ENCODE results near the gene WDR7. TPM values are rescaled to one million over a fixed set of nuclear protein-coding genes. Genes with fewer than 3 reads are reported as not detected.

WDR7 gene
- total and polyA plus RNA-seq, 2 of the 4 experiments (the other 2 are of a cell fraction) = 3.7 to 23.3 TPM

DNA sequence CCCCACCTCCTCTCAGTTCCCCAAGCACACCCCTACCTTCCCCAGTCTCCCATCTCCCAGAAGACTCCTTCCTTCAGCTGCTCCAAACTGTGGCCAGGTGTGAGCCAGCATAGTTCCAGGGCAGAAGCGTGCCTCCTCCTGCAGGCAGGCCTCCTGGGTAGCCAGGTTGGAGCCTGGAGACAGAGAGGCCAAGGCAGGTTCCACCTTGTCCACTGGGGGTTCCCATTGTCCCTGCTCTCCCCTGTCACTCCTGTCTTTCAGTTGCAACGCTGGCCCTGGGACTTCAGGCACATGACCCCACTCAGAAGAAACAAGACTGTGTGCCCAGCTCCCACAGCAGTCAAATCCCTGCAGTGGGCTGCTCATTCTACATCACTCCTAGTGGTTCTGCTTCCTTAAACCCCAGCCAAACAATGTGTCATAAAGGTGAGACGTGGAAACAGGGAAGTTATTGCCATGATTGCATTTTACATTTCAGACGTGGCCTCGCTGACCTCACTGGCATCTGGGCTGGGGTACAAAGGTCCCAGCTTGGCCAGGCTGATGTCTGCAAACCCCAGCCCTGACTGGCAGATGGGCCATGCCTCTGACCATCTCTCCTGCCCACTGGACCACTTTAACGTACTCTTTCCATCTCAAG is 399.3 kb downstream of the WDR7 start:
- Histone ChIP-seq H2BK5ac (ENCODE audit: low read depth, low read length, poor library complexity, severe bottlenecking) (no peak overlapping the region), H3K56ac (ENCODE audit: extremely low read depth, insufficient read depth, low read length) (no peak overlapping the region), H3K4me2 (ENCODE audit: low read depth, low read length) (no peak overlapping the region), H3K9me1 (ENCODE audit: insufficient read depth, low read length) (no peaks in the 10 kb centered on the region), H4K5ac (ENCODE audit: low read depth, low read length) (no peak overlapping the region), H3K23ac (ENCODE audit: low read depth, low read length) (no peak overlapping the region), H3K14ac (replicated peaks; ENCODE audit: low read depth, low read length) (no peak overlapping the region), H3K36me3 (ENCODE audit: control insufficient read depth, insufficient read depth, low read length) (no peaks in the 10 kb centered on the region), H2BK15ac (ENCODE audit: low read depth, low read length) (no peak overlapping the region), H4K8ac (ENCODE audit: low read depth in 2 of 2, low read length in 2 of 2) (no peak overlapping the region), H3K4ac (ENCODE audit: low read depth, low read length) (no peak overlapping the region), H2BK120ac (ENCODE audit: low read depth, low read length) (no peak overlapping the region), H2AK5ac (ENCODE audit: low read depth, low read length) (no peak overlapping the region), H3K4me3 (ENCODE audit: insufficient read depth, low read depth, low read length) (no peak overlapping the region), H3K4me1 (ENCODE audit: control insufficient read depth, insufficient read depth, low read length) (no peaks in the 10 kb centered on the region), H4K91ac (ENCODE audit: insufficient read depth, low read depth, low read length) (no peak overlapping the region), H3K27ac (ENCODE audit: insufficient read depth, low read length) (no peak overlapping the region), H3K27me3 (ENCODE audit: control insufficient read depth, insufficient read depth, low read length) (peaks cover 4% of the 10 kb centered on the region), H4K20me1 (ENCODE audit: insufficient read depth, low read length) (no peaks in the 10 kb centered on the region), H3K79me1 (ENCODE audit: low read depth in 1 of 2, low read length in 2 of 2) (no peaks in the 10 kb centered on the region), H2BK20ac (ENCODE audit: low read depth, low read length) (no peak overlapping the region), H3K18ac (ENCODE audit: low read depth, low read length) (no peak overlapping the region), H3K9ac (ENCODE audit: low read depth, low read length) (no peak overlapping the region), H2AK9ac (replicated peaks; ENCODE audit: low read depth, low read length, poor library complexity) (no peak overlapping the region), H2AFZ (replicated peaks; ENCODE audit: low read length, poor library complexity) (no peak overlapping the region), H3K9me3 (ENCODE audit: control insufficient read depth, insufficient read depth, low read length) (no peaks in the 10 kb centered on the region)
- WGBS, 2 experiments (ENCODE audit: extremely low coverage in 2 of 2, insufficient read length in 1 of 2) = 60% methylated on average over 1 of the region's 6 CpGs; no CpG with 5 or more reads in 1 of the 2 experiments
- ChIA-PET CTCF (no interaction called here), POLR2A (ENCODE audit: unreplicated experiment) (no interaction called here)
- no TSS peak for BruUV-seq (replicated peaks)
- in situ Hi-C loops (cut with MboI; ENCODE audit: low sequenced_read_pairs) (no loop called here), intact Hi-C loops (cut with micrococcal nuclease) (no loop called here), dilution Hi-C loops (cut with HindIII; ENCODE audit: low sequenced_read_pairs, unreplicated experiment) (no loop called here)
- ATAC-seq (ENCODE audit: low read depth) (no peak), DNase-seq (no peak)
- TF ChIP-seq RFX5 (IDR thresholded peaks at IDR 0.05; ENCODE audit: low read depth, low read length) (no peak), MXI1 (IDR thresholded peaks at IDR 0.05; ENCODE audit: borderline replicate concordance, low read depth, low read length) (no peak), POLR2A (IDR thresholded peaks at IDR 0.05; ENCODE audit: low read depth, low read length) (no peak), NFE2L2 (IDR thresholded peaks at IDR 0.05; ENCODE audit: low read depth, low read length) (no peak), CEBPB (IDR thresholded peaks at IDR 0.05; ENCODE audit: low read depth, low read length) (no peak)
